GM23338 (cell line): Measurements from ENCODE around the gene CUBN. TPM values are rescaled to one million over a fixed set of nuclear protein-coding genes. Genes with fewer than 3 reads are reported as not detected.

ENCODE experiments used
- ATAC-seq: fragments of 200-7000 bp; cut with Tn5 transposase; 3 replicates; pipeline ENCODE4 v1.9.1; 2020
- DNase-seq: peaks from one replicate; pipeline ENCODE4 v3.0.0-alpha.2; 2015; ENCODE audit warnings: low spot score
- H2AFZ ChIP-seq: fragments of 200-600 bp; sonication (generic); 2 replicates; pipeline ENCODE4 v1.8.0; 2016; ENCODE audit warnings: antibody characterized with exemption, mild to moderate bottlenecking, moderate library complexity
- H3F3A ChIP-seq: fragments of 200-600 bp; sonication (generic); replicated peaks from 2 replicates; pipeline ENCODE4 v1.8.0; 2017; ENCODE audit warnings: antibody characterized with exemption, mixed run types, low read depth
- H3K27ac ChIP-seq: fragments of 200-600 bp; sonication (generic); 2 replicates; pipeline ENCODE4 v1.6.1; 2016; ENCODE audit warnings: low read depth
- H3K27me3 ChIP-seq: fragments of 200-600 bp; sonication (generic); 2 replicates; pipeline ENCODE4 v1.8.0; 2016; ENCODE audit warnings: mild to moderate bottlenecking, mixed run types, moderate library complexity; ENCODE audit not compliant: insufficient read depth
- H3K36me3 ChIP-seq: fragments of 200-600 bp; sonication (generic); 2 replicates; pipeline ENCODE4 v1.8.0; 2016; ENCODE audit warnings: mild to moderate bottlenecking; ENCODE audit not compliant: insufficient read depth
- H3K4me1 ChIP-seq: fragments of 200-600 bp; sonication (generic); 2 replicates; pipeline ENCODE4 v1.8.0; 2016; ENCODE audit warnings: mild to moderate bottlenecking, moderate library complexity; ENCODE audit not compliant: insufficient read depth
- H3K4me2 ChIP-seq: fragments of 200-600 bp; sonication (generic); 2 replicates; pipeline ENCODE4 v1.7.1; 2017; ENCODE audit warnings: mixed run types
- H3K4me3 ChIP-seq: fragments of 200-600 bp; sonication (generic); 2 replicates; pipeline ENCODE4 v1.6.1; 2016; ENCODE audit warnings: mixed run types
- H3K79me2 ChIP-seq: fragments of 200-600 bp; sonication (generic); replicated peaks from 2 replicates; pipeline ENCODE4 v1.8.0; 2017; ENCODE audit warnings: mild to moderate bottlenecking; ENCODE audit not compliant: insufficient read depth
- H3K9me2 ChIP-seq: fragments of 200-600 bp; sonication (generic); 2 replicates; pipeline ENCODE4 v1.8.0; 2017; ENCODE audit not compliant: insufficient read depth
- H4K20me1 ChIP-seq: fragments of 200-600 bp; sonication (generic); replicated peaks from 2 replicates; pipeline ENCODE4 v1.8.0; 2017; ENCODE audit warnings: mild to moderate bottlenecking; ENCODE audit not compliant: insufficient read depth
- H3K27ac Mint-ChIP-seq: 2 replicates; pipeline ENCODE4 v1.8.0; 2020; ENCODE audit warnings: inconsistent platforms, mild to moderate bottlenecking, moderate library complexity, mixed read lengths
- H3K27me3 Mint-ChIP-seq: 3 replicates; pipeline ENCODE4 v1.8.0; 2022; ENCODE audit warnings: low read depth, mild to moderate bottlenecking, moderate library complexity, mixed read lengths, inconsistent platforms; ENCODE audit not compliant: insufficient read depth, poor library complexity
- H3K36me3 Mint-ChIP-seq: 3 replicates; pipeline ENCODE4 v1.8.0; 2021; ENCODE audit warnings: low read depth, mild to moderate bottlenecking, inconsistent platforms, moderate library complexity, mixed read lengths
- H3K4me1 Mint-ChIP-seq: 3 replicates; pipeline ENCODE4 v1.8.0; 2020; ENCODE audit warnings: mild to moderate bottlenecking, inconsistent platforms, mixed read lengths
- H3K4me3 Mint-ChIP-seq: 3 replicates; pipeline ENCODE4 v1.8.0; 2021; ENCODE audit warnings: moderate library complexity, mild to moderate bottlenecking, inconsistent platforms, mixed read lengths
- H3K9me3 Mint-ChIP-seq: 3 replicates; pipeline ENCODE4 v1.8.0; 2020; ENCODE audit warnings: moderate library complexity, mild to moderate bottlenecking, inconsistent platforms, mixed read lengths
- CREB1 ChIP-seq: fragments of 250-450 bp; sonication (Bioruptor Pico); IDR thresholded peaks from 2 replicates; pipeline ENCODE4 v1.5.0; 2020; ENCODE audit warnings: low read depth, mild to moderate bottlenecking, moderate library complexity
- ETS1 ChIP-seq: IDR thresholded peaks from 2 replicates; pipeline ENCODE4 v1.6.1; 2016; ENCODE audit warnings: antibody characterized with exemption
- EZH2phosphoT487 ChIP-seq: fragments of 200-600 bp; sonication (generic); IDR thresholded peaks from one replicate; pipeline ENCODE4 v1.8.1; 2018; ENCODE audit warnings: antibody characterized with exemption; ENCODE audit not compliant: unreplicated experiment
- JUNB ChIP-seq: IDR thresholded peaks from one replicate; pipeline ENCODE4 v1.6.1; 2016; ENCODE audit warnings: antibody characterized with exemption; ENCODE audit not compliant: unreplicated experiment
- NANOG ChIP-seq: IDR thresholded peaks from 2 replicates; pipeline ENCODE4 v1.6.1; 2016; ENCODE audit warnings: antibody characterized with exemption, borderline replicate concordance
- POLR2AphosphoS5 ChIP-seq: IDR thresholded peaks from 2 replicates; pipeline ENCODE4 v1.6.1; 2016; ENCODE audit warnings: antibody characterized with exemption, low read depth
- REST ChIP-seq: IDR thresholded peaks from one replicate; pipeline ENCODE4 v1.6.1; 2018; ENCODE audit warnings: antibody characterized with exemption; ENCODE audit not compliant: unreplicated experiment
- ZNF114 ChIP-seq: fragments of 250-450 bp; sonication (Bioruptor Pico); IDR thresholded peaks from 2 replicates; pipeline ENCODE4 v1.5.0; 2020; ENCODE audit warnings: mild to moderate bottlenecking, moderate library complexity
- ZNF331 ChIP-seq: fragments of 250-450 bp; sonication (Bioruptor Pico); IDR thresholded peaks from 2 replicates; pipeline ENCODE4 v1.5.0; 2020; ENCODE audit warnings: low read depth, mild to moderate bottlenecking, moderate library complexity
- ZNF462 ChIP-seq: fragments of 250-450 bp; sonication (Bioruptor Pico); IDR thresholded peaks from 2 replicates; pipeline ENCODE4 v1.5.0; 2020; ENCODE audit warnings: mild to moderate bottlenecking, moderate library complexity
- polyA plus RNA-seq: library from polyadenylated mRNA; unstranded; fragments of >200 nt; fragmentation: Nextera tagmentation; extraction: Ambion mirVana; gene quantifications from 2 replicates; pipeline ENCODE4 v1.2.1, GENCODE V29; 2016
- total RNA-seq: library from RNA; depleted of rRNA; stranded (reverse); fragments of >200 nt; shearing (Covaris generic); gene quantifications from 2 replicates; pipeline ENCODE4 v1.2.3, GENCODE V29; 2014
- TF ChIP-seq, protein P1 (sequence below), 2 experiments: fragments of 200-600 bp in 1 of 2; sonication (generic) in 1 of 2; conservative IDR thresholded peaks; 2 replicates each; pipeline versions ENCODE4 v1.5.1 to v1.6.1; 2016 to 2017; ENCODE audit warnings: antibody characterized with exemption in 2 of 2, low read depth in 2 of 2, mild to moderate bottlenecking in 2 of 2, moderate library complexity in 1 of 2

The CUBN gene
- total and polyA plus RNA-seq, 2 experiments from 2014 or later, result 0.06 to 1.8 TPM

- TF ChIP-seq ZNF462, result no peak
- TF ChIP-seq ZNF114 (CRISPR knock-in tag), result no peak
- TF ChIP-seq CREB1 (CRISPR knock-in tag), result no peak
- no peak for TF ChIP-seq ZNF331 (CRISPR knock-in tag)
- no peak for TF ChIP-seq ETS1
- TF ChIP-seq JUNB, result no peak
Observed at GRCh38 chr10:16893664-16894063, 235.9 kb downstream of the CUBN start (continued).

- Histone ChIP-seq H3K36me3 (no peaks in the 10 kb centered on the region), H3K9me2 (no peaks in the 10 kb centered on the region), H4K20me1 (no peaks in the 10 kb centered on the region), H3K27me3 (no peaks in the 10 kb centered on the region), H3K4me3 (no peak overlapping the region), H3K27ac (peak overlapping the region; percentile 22; the same call in 1 of the 2 replicates), H3F3A (no peaks in the 10 kb centered on the region), H2AFZ (peak overlapping the region; percentile 28; the same call in 1 of the 2 replicates), H3K4me1 (no peaks in the 10 kb centered on the region), H3K4me2 (no peak overlapping the region), H3K79me2 (no peaks in the 10 kb centered on the region)
- H3K4me1 Mint-ChIP-seq, result peaks cover 4% of the 10 kb centered on the region
- H3K36me3 Mint-ChIP-seq, result no peaks in the 10 kb centered on the region
- TF ChIP-seq NANOG (no peak), REST (no peak), POLR2AphosphoS5 (peak; percentile 74), CREB1 (CRISPR knock-in tag) (no peak), EZH2phosphoT487 (no peak)
- TF ChIP-seq, protein P1, sequence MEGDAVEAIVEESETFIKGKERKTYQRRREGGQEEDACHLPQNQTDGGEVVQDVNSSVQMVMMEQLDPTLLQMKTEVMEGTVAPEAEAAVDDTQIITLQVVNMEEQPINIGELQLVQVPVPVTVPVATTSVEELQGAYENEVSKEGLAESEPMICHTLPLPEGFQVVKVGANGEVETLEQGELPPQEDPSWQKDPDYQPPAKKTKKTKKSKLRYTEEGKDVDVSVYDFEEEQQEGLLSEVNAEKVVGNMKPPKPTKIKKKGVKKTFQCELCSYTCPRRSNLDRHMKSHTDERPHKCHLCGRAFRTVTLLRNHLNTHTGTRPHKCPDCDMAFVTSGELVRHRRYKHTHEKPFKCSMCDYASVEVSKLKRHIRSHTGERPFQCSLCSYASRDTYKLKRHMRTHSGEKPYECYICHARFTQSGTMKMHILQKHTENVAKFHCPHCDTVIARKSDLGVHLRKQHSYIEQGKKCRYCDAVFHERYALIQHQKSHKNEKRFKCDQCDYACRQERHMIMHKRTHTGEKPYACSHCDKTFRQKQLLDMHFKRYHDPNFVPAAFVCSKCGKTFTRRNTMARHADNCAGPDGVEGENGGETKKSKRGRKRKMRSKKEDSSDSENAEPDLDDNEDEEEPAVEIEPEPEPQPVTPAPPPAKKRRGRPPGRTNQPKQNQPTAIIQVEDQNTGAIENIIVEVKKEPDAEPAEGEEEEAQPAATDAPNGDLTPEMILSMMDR (conservative IDR thresholded peaks at IDR 0.05; ENCODE audit: low read depth in 2 of 2), result peak; percentile 70 to 86
- peak overlapping the region; percentile 27; the same call in 2 of the 3 replicates for H3K4me3 Mint-ChIP-seq
- H3K27ac Mint-ChIP-seq, result peak overlapping the region; percentile 95
- DNase-seq, result peak; percentile 86
- peak; percentile 99 for ATAC-seq
- no peaks in the 10 kb centered on the region for H3K27me3 Mint-ChIP-seq
- no peaks in the 10 kb centered on the region for H3K9me3 Mint-ChIP-seq
Observed at GRCh38 chr10:16891375-16892313, 238.0 kb downstream of the CUBN start.
